Measurements from ENCODE around the gene STRAP.

- TF ChIP-seq EP300 (IDR thresholded peaks at IDR 0.05; ENCODE audit: borderline replicate concordance) (no peak), FOXM1 (IDR thresholded peaks at IDR 0.05; ENCODE audit: borderline replicate concordance, low read depth) (no peak), RAD21 (IDR thresholded peaks at IDR 0.05; ENCODE audit: low read depth) (no peak), MAX (IDR thresholded peaks at IDR 0.05) (no peak), REST (IDR thresholded peaks at IDR 0.05; ENCODE audit: low read depth) (no peak), EGR1 (IDR thresholded peaks at IDR 0.05) (no peak), CEBPB (IDR thresholded peaks at IDR 0.05) (no peak), TAF1 (IDR thresholded peaks at IDR 0.05; ENCODE audit: low read depth) (no peak), ZBTB7A (IDR thresholded peaks at IDR 0.05; ENCODE audit: low read depth) (no peak), YY1 (IDR thresholded peaks at IDR 0.05; ENCODE audit: low read depth) (no peak), NFIC (IDR thresholded peaks at IDR 0.05) (no peak), TEAD4 (IDR thresholded peaks at IDR 0.05) (no peak), CREB1 (IDR thresholded peaks at IDR 0.05; ENCODE audit: low read depth) (no peak)
Measured at GRCh38 chr12:15875863-15876262, 6.3 kb upstream of the STRAP start.
